OCI-LY3 (cell line): Measurements from ENCODE around the gene GRID2.

Source experiments
- H2AFZ ChIP-seq: fragments of 200-600, 300-600 bp; shearing (Covaris generic); 2 replicates; pipeline ENCODE4 v1.6.0; 2014; ENCODE audit warnings: antibody characterized with exemption, low read depth, low read length
- H3K27ac ChIP-seq: fragments of 200-600, 300-600 bp; sonication (generic); 2 replicates; pipeline ENCODE4 v1.5.1; 2014; ENCODE audit warnings: mild to moderate bottlenecking, low read length, moderate library complexity, mixed read lengths
- H3K27me3 ChIP-seq: fragments of 200-600, 300-600 bp; sonication (generic); 2 replicates; pipeline ENCODE4 v1.6.1; 2014; ENCODE audit warnings: low read depth, low read length, mixed read lengths
- H3K36me3 ChIP-seq: fragments of 200-600, 300-600 bp; sonication (generic); replicated peaks from 2 replicates; pipeline ENCODE3; 2014; ENCODE audit warnings: low read depth, low read length, mixed read lengths
- H3K4me1 ChIP-seq: fragments of 300-600, 200-600 bp; sonication (generic); 2 replicates; pipeline ENCODE4 v1.6.1; 2014; ENCODE audit warnings: low read length, mixed read lengths
- H3K4me2 ChIP-seq: fragments of 200-600, 300-600 bp; sonication (generic); 2 replicates; pipeline ENCODE4 v1.6.1; 2014; ENCODE audit warnings: low read length, mixed read lengths
- H3K4me3 ChIP-seq: fragments of 300-600, 200-600 bp; sonication (generic); 2 replicates; pipeline ENCODE4 v1.5.1; 2014; ENCODE audit warnings: antibody characterized with exemption, mild to moderate bottlenecking, low read length, moderate library complexity
- H3K79me2 ChIP-seq: fragments of 300-600, 200-600 bp; shearing (Covaris generic); 2 replicates; pipeline ENCODE4 v1.6.1; 2014; ENCODE audit warnings: mild to moderate bottlenecking, low read length, mixed read lengths
- H3K9ac ChIP-seq: fragments of 300-600, 200-600 bp; shearing (Covaris generic); 2 replicates; pipeline ENCODE4 v1.6.0; 2014; ENCODE audit warnings: mild to moderate bottlenecking, low read length, moderate library complexity
- H3K9me3 ChIP-seq: fragments of 200-600, 300-600 bp; shearing (Covaris generic); 2 replicates; pipeline ENCODE4 v1.6.1; 2014; ENCODE audit warnings: low read length, mixed read lengths; ENCODE audit not compliant: insufficient read depth
- H4K20me1 ChIP-seq: fragments of 200-600, 300-600 bp; sonication (generic); 2 replicates; pipeline ENCODE4 v1.6.1; 2016; ENCODE audit warnings: low read length, mixed read lengths; ENCODE audit not compliant: insufficient read depth
- EZH2phosphoT487 ChIP-seq: fragments of 200-600 bp; shearing (Covaris generic); IDR thresholded peaks from 2 replicates; pipeline ENCODE4 v1.6.1; 2018; ENCODE audit warnings: antibody characterized with exemption, mixed run types, low read depth
- TF ChIP-seq, protein P1 (sequence below): fragments of 200-600, 300-600 bp; sonication (generic); IDR thresholded peaks from 2 replicates; pipeline ENCODE4 v1.5.1; 2014; ENCODE audit warnings: antibody characterized with exemption, low read length, low read depth

The GRID2 gene

GRCh38 chr4:93407493-93408275, 1103.9 kb downstream of the GRID2 start:
- Histone ChIP-seq H3K79me2 (no peaks in the 10 kb centered on the region), H3K9ac (no peak overlapping the region), H3K4me2 (no peak overlapping the region), H3K9me3 (no peaks in the 10 kb centered on the region), H3K36me3 (no peaks in the 10 kb centered on the region), H3K4me1 (no peaks in the 10 kb centered on the region), H4K20me1 (no peaks in the 10 kb centered on the region), H2AFZ (no peak overlapping the region), H3K4me3 (no peak overlapping the region), H3K27me3 (no peaks in the 10 kb centered on the region), H3K27ac (no peak overlapping the region)
- TF ChIP-seq, protein P1, sequence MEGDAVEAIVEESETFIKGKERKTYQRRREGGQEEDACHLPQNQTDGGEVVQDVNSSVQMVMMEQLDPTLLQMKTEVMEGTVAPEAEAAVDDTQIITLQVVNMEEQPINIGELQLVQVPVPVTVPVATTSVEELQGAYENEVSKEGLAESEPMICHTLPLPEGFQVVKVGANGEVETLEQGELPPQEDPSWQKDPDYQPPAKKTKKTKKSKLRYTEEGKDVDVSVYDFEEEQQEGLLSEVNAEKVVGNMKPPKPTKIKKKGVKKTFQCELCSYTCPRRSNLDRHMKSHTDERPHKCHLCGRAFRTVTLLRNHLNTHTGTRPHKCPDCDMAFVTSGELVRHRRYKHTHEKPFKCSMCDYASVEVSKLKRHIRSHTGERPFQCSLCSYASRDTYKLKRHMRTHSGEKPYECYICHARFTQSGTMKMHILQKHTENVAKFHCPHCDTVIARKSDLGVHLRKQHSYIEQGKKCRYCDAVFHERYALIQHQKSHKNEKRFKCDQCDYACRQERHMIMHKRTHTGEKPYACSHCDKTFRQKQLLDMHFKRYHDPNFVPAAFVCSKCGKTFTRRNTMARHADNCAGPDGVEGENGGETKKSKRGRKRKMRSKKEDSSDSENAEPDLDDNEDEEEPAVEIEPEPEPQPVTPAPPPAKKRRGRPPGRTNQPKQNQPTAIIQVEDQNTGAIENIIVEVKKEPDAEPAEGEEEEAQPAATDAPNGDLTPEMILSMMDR, result no peak
- no peak for TF ChIP-seq EZH2phosphoT487

- Histone ChIP-seq H3K27ac (no peak overlapping the region), H3K9ac (no peak overlapping the region), H4K20me1 (no peaks in the 10 kb centered on the region), H3K4me3 (no peak overlapping the region), H3K4me2 (no peak overlapping the region), H3K27me3 (no peaks in the 10 kb centered on the region), H3K9me3 (no peaks in the 10 kb centered on the region), H3K79me2 (no peaks in the 10 kb centered on the region), H2AFZ (peak overlapping the region; percentile 65; the same call in 1 of the 2 replicates), H3K4me1 (no peaks in the 10 kb centered on the region), H3K36me3 (no peaks in the 10 kb centered on the region)
- TF ChIP-seq, protein P1, result no peak
- TF ChIP-seq EZH2phosphoT487, result no peak
These were observed 1105.3 kb downstream of the GRID2 start for GRCh38 chr4:93409035-93409434.

DNA sequence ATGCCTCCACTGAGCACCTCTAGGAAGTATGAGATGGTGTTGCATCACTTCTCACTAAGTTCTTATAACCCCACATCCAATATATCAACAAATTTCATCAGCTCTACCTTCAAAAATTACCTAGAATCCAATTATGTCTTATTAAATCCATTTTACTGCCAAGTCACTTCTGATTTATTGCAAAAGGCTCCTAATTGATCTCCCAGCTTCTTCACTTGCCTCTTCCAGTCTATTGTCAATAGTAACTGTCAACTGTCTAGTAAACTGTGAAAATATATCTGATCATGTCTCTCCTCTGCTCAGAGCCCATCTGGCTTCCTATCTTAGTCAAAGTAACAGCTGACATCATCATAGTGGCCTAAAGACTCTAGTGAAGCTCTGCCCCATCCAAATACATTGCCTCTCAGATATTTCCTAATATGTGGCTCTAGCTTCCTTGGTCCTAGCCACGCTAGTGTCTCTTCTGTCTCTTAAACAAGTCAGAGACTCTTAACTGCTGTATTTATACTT, 1110.3 kb downstream of the GRID2 start:
- H3K9ac ChIP-seq, result no peak overlapping the region
- no peaks in the 10 kb centered on the region for H3K36me3 ChIP-seq
- no peaks in the 10 kb centered on the region for H3K9me3 ChIP-seq
- no peaks in the 10 kb centered on the region for H3K79me2 ChIP-seq
- no peak overlapping the region for H3K4me2 ChIP-seq
- H3K27ac ChIP-seq, result no peak overlapping the region
- H2AFZ ChIP-seq, result no peak overlapping the region; the same call in 1 of the 2 replicates
- no peaks in the 10 kb centered on the region for H3K4me1 ChIP-seq
- no peaks in the 10 kb centered on the region for H3K27me3 ChIP-seq
- H3K4me3 ChIP-seq, result no peak overlapping the region
- no peak for TF ChIP-seq EZH2phosphoT487
- TF ChIP-seq, protein P1, result no peak
- H4K20me1 ChIP-seq, result no peaks in the 10 kb centered on the region

- Histone ChIP-seq H3K27ac (no peak overlapping the region), H3K27me3 (no peaks in the 10 kb centered on the region), H3K4me2 (no peak overlapping the region), H3K36me3 (no peaks in the 10 kb centered on the region), H4K20me1 (no peaks in the 10 kb centered on the region), H3K4me3 (no peak overlapping the region), H3K4me1 (no peaks in the 10 kb centered on the region), H3K9ac (no peak overlapping the region), H3K9me3 (no peaks in the 10 kb centered on the region), H3K79me2 (no peaks in the 10 kb centered on the region), H2AFZ (no peak overlapping the region)
- no peak for TF ChIP-seq EZH2phosphoT487
- TF ChIP-seq, protein P1, result no peak
These were observed 1112.8 kb downstream of the GRID2 start for GRCh38 chr4:93416344-93417128.
